Measurements from ENCODE around the gene VEZF1. TPM values are rescaled to one million over a fixed set of nuclear protein-coding genes. Genes with fewer than 3 reads are reported as not detected.

Gene VEZF1
- total RNA-seq, 4 donors from 2014 or later, result 44.0 to 65.1 (median 50.1) TPM

DNA sequence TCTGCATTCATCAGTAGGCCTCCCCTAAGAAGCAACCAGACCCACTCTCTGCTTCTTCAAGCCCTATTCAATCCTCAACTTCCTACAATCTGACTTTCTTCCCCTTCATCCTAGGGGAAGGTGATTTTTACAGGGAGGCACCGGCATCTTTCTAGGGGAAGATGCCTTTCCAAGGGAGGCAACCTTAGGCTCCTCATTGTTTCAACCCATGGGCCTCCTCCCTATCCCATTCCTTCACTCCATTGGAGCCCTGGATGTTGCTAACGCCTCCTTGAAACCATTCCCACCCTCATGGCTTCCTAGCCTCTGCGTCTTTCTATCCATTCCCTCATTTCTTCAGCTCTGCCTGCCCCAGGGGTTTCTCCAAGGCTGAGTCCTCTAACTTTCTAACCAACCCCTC lies 30.2 kb downstream of the VEZF1 start:
- Histone ChIP-seq H3K27me3 (no peaks in the 10 kb centered on the region), H3K4me1 (peaks cover 9 to 32% (median 24%) of the 10 kb centered on the region in 4 donors), H3K4me3 (no peak overlapping the region), H3K9me3 (no peaks in the 10 kb centered on the region), H3K27ac (no peak overlapping the region), H3K36me3 (no peaks in the 10 kb centered on the region)
- TF ChIP-seq POLR2AphosphoS5 (IDR thresholded peaks at IDR 0.05) (no peak), POLR2A (IDR thresholded peaks at IDR 0.05) (no peak), EP300 (IDR thresholded peaks at IDR 0.05; ENCODE audit: low read depth) (no peak)
- TF ChIP-seq, protein P1, sequence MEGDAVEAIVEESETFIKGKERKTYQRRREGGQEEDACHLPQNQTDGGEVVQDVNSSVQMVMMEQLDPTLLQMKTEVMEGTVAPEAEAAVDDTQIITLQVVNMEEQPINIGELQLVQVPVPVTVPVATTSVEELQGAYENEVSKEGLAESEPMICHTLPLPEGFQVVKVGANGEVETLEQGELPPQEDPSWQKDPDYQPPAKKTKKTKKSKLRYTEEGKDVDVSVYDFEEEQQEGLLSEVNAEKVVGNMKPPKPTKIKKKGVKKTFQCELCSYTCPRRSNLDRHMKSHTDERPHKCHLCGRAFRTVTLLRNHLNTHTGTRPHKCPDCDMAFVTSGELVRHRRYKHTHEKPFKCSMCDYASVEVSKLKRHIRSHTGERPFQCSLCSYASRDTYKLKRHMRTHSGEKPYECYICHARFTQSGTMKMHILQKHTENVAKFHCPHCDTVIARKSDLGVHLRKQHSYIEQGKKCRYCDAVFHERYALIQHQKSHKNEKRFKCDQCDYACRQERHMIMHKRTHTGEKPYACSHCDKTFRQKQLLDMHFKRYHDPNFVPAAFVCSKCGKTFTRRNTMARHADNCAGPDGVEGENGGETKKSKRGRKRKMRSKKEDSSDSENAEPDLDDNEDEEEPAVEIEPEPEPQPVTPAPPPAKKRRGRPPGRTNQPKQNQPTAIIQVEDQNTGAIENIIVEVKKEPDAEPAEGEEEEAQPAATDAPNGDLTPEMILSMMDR (IDR thresholded peaks at IDR 0.05), result no peak
- intact Hi-C loops (cut with DNase I; ENCODE audit: low total_unique reads) (no loop called here), in situ Hi-C loops (cut with MboI; ENCODE audit: low pct_ligation_motif_present in 1 of 4, low pct_unique_long_range_greater_than_20kb in 1 of 4, low sequenced_read_pairs in 3 of 4) (no loop called here)
- WGBS, 2 donors (ENCODE audit: low coverage in 1 of 2), result 83 to 86% methylated on average over 1 to 3 of the region's 3 CpGs
- no peak for DNase-seq

DNA sequence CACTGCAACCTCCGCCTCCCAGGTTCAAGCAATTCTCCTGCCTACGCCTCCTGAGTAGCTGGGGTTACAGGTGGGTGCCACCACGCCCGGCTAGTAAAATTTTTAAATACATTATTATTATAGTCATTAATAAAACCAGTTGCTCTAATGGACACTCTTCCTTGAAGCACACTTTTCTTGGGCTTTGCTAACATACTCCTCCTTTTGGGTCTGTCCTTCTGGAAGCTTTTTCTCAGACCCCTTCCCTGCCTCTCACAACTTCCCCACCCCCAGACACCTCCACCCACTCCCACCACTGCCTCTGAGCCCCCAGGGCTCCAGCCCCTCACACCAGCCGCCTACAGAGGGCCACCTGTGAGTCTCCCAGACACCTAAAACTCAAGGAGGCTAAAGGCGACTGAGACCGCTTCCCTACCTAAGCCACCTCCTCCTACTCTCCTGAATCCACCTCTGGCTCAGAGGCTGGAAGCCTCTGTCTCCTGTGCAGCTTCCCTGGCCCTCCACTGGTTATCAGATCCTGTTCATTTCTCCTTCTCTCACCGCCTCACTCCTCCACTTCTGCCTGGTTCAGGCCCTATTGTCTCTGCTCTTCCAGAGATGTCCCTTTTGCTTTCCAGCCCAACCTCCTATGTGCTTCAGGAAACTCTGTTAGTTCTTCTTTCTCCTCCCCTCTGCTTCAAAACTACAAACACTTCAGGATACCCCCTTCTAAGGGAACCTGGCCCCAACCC lies 30.8 kb downstream of the VEZF1 start:
- intact Hi-C loops (cut with DNase I; ENCODE audit: low total_unique reads) (no loop called here), in situ Hi-C loops (cut with MboI; ENCODE audit: low pct_ligation_motif_present in 1 of 4, low pct_unique_long_range_greater_than_20kb in 1 of 4, low sequenced_read_pairs in 3 of 4) (no loop called here)
- Histone ChIP-seq H3K27ac (no peak overlapping the region), H3K27me3 (no peaks in the 10 kb centered on the region), H3K9me3 (no peaks in the 10 kb centered on the region), H3K4me1 (peaks cover 9 to 38% (median 29%) of the 10 kb centered on the region in 4 donors), H3K36me3 (no peaks in the 10 kb centered on the region), H3K4me3 (no peak overlapping the region)
- 88% methylated on average over 8 of the region's 8 CpGs; no CpG with 5 or more reads in 1 of the 2 donors for WGBS, 2 donors (ENCODE audit: low coverage in 1 of 2)
- TF ChIP-seq, protein P1 (IDR thresholded peaks at IDR 0.05), result no peak
- TF ChIP-seq POLR2A (IDR thresholded peaks at IDR 0.05) (no peak), EP300 (IDR thresholded peaks at IDR 0.05; ENCODE audit: low read depth) (no peak), POLR2AphosphoS5 (IDR thresholded peaks at IDR 0.05) (no peak)
- no peak for DNase-seq

DNA sequence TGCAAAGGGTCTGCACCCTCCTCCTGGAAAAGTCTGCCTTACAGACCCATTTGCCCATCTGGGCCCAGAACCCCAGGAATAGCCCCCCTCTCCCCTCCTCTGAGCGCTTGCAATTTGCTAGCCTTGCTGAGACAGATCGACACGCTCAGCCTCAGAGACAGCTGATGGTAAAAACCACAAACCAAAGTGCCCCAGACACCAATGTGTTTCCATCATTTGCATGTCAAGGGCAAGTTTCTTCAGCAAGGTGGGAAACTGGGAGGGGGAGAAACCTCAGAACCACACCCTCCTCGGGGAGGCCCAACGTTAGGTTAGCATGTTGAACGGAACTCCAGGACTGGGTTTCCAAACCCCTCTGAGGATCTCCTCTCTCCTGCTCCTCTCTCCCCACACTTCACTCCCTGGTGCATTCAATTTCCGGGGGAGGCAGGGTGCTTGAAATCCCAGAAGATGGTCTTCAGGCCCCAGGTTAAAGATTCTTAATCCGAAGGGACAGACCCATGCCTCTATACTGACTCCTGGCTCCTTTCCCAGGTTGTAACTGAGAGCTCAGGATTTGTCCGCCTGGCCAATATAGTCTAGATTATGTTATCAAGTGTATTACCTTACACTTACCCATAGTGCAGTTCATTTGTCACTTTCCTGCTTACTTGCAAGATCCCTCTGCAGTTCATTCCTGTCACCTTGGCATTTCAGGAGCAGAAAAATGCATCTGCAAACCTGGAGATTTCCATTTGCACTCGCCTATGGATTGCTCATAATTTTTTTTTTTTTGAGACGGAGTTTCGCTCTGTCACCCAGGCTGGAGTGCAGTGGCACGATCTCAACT lies 31.5 kb downstream of the VEZF1 start:
- Histone ChIP-seq H3K4me3 (no peak overlapping the region), H3K36me3 (no peaks in the 10 kb centered on the region), H3K9me3 (no peaks in the 10 kb centered on the region), H3K27ac (peak overlapping the region; percentile 78 to 97 (median 91)), H3K27me3 (no peaks in the 10 kb centered on the region), H3K4me1 (peaks cover 9 to 43% (median 31%) of the 10 kb centered on the region in 4 donors)
- intact Hi-C loops (cut with DNase I; ENCODE audit: low total_unique reads), result no loop called here
- TF ChIP-seq EP300 (IDR thresholded peaks at IDR 0.05; ENCODE audit: low read depth), result no peak
- TF ChIP-seq POLR2A (IDR thresholded peaks at IDR 0.05), result no peak
- no peak for TF ChIP-seq POLR2AphosphoS5 (IDR thresholded peaks at IDR 0.05)
- TF ChIP-seq, protein P1 (IDR thresholded peaks at IDR 0.05), result no peak
- no peak for DNase-seq
- in situ Hi-C loops (cut with MboI; ENCODE audit: low pct_ligation_motif_present in 1 of 4, low pct_unique_long_range_greater_than_20kb in 1 of 4, low sequenced_read_pairs in 3 of 4), result no loop called here
- WGBS, 2 donors (ENCODE audit: low coverage in 1 of 2), result 47 to 52% methylated on average over 4 to 13 of the region's 13 CpGs

Measured in transverse colon (tissue), 4 donors.